ENCODE data around the gene ULK2.

The ULK2 gene

GRCh38 chr17:19724501-19725420 is 143.0 kb downstream of the ULK2 start:
- DNase-seq = no peak

GRCh38 chr17:19723964-19724363 is 143.8 kb downstream of the ULK2 start:
- no peak for DNase-seq
